ENCODE measurements around the gene SMCHD1. TPM values are rescaled to one million over a fixed set of nuclear protein-coding genes. Genes with fewer than 3 reads are reported as not detected.

SMCHD1 gene
- total RNA-seq, 1 experiment from 2014 or later = 57.4 TPM

GRCh38 chr18:2792395-2792794 is 136.9 kb downstream of the SMCHD1 start:
- H3K9me3 ChIP-seq = no peaks in the 10 kb centered on the region
- no peaks in the 10 kb centered on the region for H3K4me1 ChIP-seq
- no peaks in the 10 kb centered on the region; the same call in 1 of the 2 replicates for H3K36me3 ChIP-seq (ENCODE audit: control insufficient read depth, insufficient read depth, low read length)
- Mint-ChIP-seq H3K9me3 (ENCODE audit: unreplicated experiment) (no peaks in the 10 kb centered on the region), H3K4me3 (ENCODE audit: unreplicated experiment) (no peak overlapping the region), H3K36me3 (ENCODE audit: insufficient read depth, unreplicated experiment) (peaks cover 27% of the 10 kb centered on the region), H3K27ac (ENCODE audit: unreplicated experiment) (no peak overlapping the region), H3K27me3 (ENCODE audit: insufficient read depth, unreplicated experiment) (no peaks in the 10 kb centered on the region), H3K4me1 (ENCODE audit: low read depth, unreplicated experiment) (no peaks in the 10 kb centered on the region)
- ChIA-PET CTCF (no interaction called here), POLR2A (no interaction called here)
- H3K4me3 ChIP-seq (ENCODE audit: low read depth, low read length) = no peak overlapping the region
- DNase-seq = no peak
- no peak for TF ChIP-seq CTCF (IDR thresholded peaks at IDR 0.05; ENCODE audit: insufficient read depth in 1 of 2, low read depth in 1 of 2, low read length in 1 of 2, severe bottlenecking in 1 of 2, unreplicated experiment in 1 of 2)
- intact Hi-C loops (cut with micrococcal nuclease; ENCODE audit: unreplicated experiment) = no loop called here
- no TSS peak for BruUV-seq (replicated peaks)
- H3K27me3 ChIP-seq (replicated peaks; ENCODE audit: control insufficient read depth, insufficient read depth, low read length) = no peaks in the 10 kb centered on the region

DNA sequence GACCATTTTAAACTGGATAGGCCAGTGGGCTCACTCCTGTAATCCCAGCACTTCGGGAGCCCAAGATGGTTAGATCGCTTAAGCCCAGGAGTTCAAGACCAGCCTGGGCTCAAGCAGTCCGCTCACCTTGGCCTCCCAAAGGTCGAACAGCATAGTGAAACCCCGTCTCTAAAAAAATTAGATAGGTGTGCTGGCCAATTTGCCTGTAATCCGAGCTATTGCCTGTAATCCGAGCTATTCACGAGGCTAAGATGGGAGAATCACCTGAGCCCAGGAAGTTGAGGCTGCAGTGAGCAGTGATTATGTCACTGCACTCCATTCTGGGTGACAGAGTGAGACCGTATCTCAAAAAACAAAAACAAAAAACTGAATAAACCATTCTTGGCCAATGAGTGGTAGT is 138.6 kb downstream of the SMCHD1 start:
- H3K4me1 Mint-ChIP-seq (ENCODE audit: low read depth, unreplicated experiment) = no peaks in the 10 kb centered on the region
- H3K27me3 ChIP-seq (replicated peaks; ENCODE audit: control insufficient read depth, insufficient read depth, low read length) = no peaks in the 10 kb centered on the region
- peaks cover 26% of the 10 kb centered on the region for H3K36me3 Mint-ChIP-seq (ENCODE audit: insufficient read depth, unreplicated experiment)
- no peaks in the 10 kb centered on the region for H3K9me3 ChIP-seq
- H3K27ac Mint-ChIP-seq (ENCODE audit: unreplicated experiment) = no peak overlapping the region
- no peak for TF ChIP-seq CTCF (IDR thresholded peaks at IDR 0.05; ENCODE audit: insufficient read depth in 1 of 2, low read depth in 1 of 2, low read length in 1 of 2, severe bottlenecking in 1 of 2, unreplicated experiment in 1 of 2)
- ChIA-PET CTCF (no interaction called here), POLR2A (no interaction called here)
- intact Hi-C loops (cut with micrococcal nuclease; ENCODE audit: unreplicated experiment) = no loop called here
- no peaks in the 10 kb centered on the region for H3K4me1 ChIP-seq
- BruUV-seq (replicated peaks) = no TSS peak
- no peak for DNase-seq
- no peaks in the 10 kb centered on the region for H3K9me3 Mint-ChIP-seq (ENCODE audit: unreplicated experiment)
- no peak overlapping the region for H3K4me3 Mint-ChIP-seq (ENCODE audit: unreplicated experiment)
- H3K4me3 ChIP-seq (ENCODE audit: low read depth, low read length) = no peak overlapping the region
- no peaks in the 10 kb centered on the region for H3K27me3 Mint-ChIP-seq (ENCODE audit: insufficient read depth, unreplicated experiment)
- no peaks in the 10 kb centered on the region; the same call in 1 of the 2 replicates for H3K36me3 ChIP-seq (ENCODE audit: control insufficient read depth, insufficient read depth, low read length)

- peaks cover 38% of the 10 kb centered on the region for H3K36me3 Mint-ChIP-seq (ENCODE audit: insufficient read depth, unreplicated experiment)
- no peak overlapping the region for H3K4me3 Mint-ChIP-seq (ENCODE audit: unreplicated experiment)
- DNase-seq = no peak
- H3K4me1 Mint-ChIP-seq (ENCODE audit: low read depth, unreplicated experiment) = peaks cover 10% of the 10 kb centered on the region
- TF ChIP-seq CTCF (IDR thresholded peaks at IDR 0.05; ENCODE audit: insufficient read depth in 1 of 2, low read depth in 1 of 2, low read length in 1 of 2, severe bottlenecking in 1 of 2, unreplicated experiment in 1 of 2) = no peak
- H3K9me3 Mint-ChIP-seq (ENCODE audit: unreplicated experiment) = no peaks in the 10 kb centered on the region
- intact Hi-C loops (cut with micrococcal nuclease; ENCODE audit: unreplicated experiment) = no loop called here
- H3K27me3 Mint-ChIP-seq (ENCODE audit: insufficient read depth, unreplicated experiment) = no peaks in the 10 kb centered on the region
- no peaks in the 10 kb centered on the region; the same call in 1 of the 2 replicates for H3K36me3 ChIP-seq (ENCODE audit: control insufficient read depth, insufficient read depth, low read length)
- POLR2A ChIA-PET = no interaction called here
- no peaks in the 10 kb centered on the region for H3K27me3 ChIP-seq (replicated peaks; ENCODE audit: control insufficient read depth, insufficient read depth, low read length)
- H3K9me3 ChIP-seq = no peaks in the 10 kb centered on the region
- CTCF ChIA-PET = no interaction called here
- H3K4me1 ChIP-seq = no peaks in the 10 kb centered on the region
- BruUV-seq (replicated peaks) = no TSS peak
- no peak overlapping the region for H3K4me3 ChIP-seq (ENCODE audit: low read depth, low read length)
- no peak overlapping the region for H3K27ac Mint-ChIP-seq (ENCODE audit: unreplicated experiment)
These were observed 142.4 kb downstream of the SMCHD1 start for GRCh38 chr18:2797951-2798350.

All from Caco-2 (cell line).